HS-5 (cell line): ENCODE data around the gene TLR6.

Experiments
- DNase-seq: peaks from one replicate; pipeline ENCODE4 v3.0.0-alpha.2; 2012; ENCODE audit warnings: low read depth

TLR6 gene

GRCh38 chr4:38856524-38857337 is at the start of gene TLR6:
Gene TLR6, minus strand, starts transcription at chr4:38856817. Its CDS starts 27,344 bp downstream, at chr4:38829473.
- no peak for DNase-seq

GRCh38 chr4:38905652-38906385 is 49.2 kb upstream of the TLR6 start:
- DNase-seq, result no peak

- no peak for DNase-seq
Measured at GRCh38 chr4:38904682-38905081, 48.1 kb upstream of the TLR6 start.

- no peak for DNase-seq
Measured at GRCh38 chr4:38904090-38904666, 47.6 kb upstream of the TLR6 start.

GRCh38 chr4:38902695-38903094 is 46.1 kb upstream of the TLR6 start:
- no peak for DNase-seq

GRCh38 chr4:38902221-38902620 is 45.6 kb upstream of the TLR6 start:
- DNase-seq, result no peak

GRCh38 chr4:38898245-38898644 is 41.6 kb upstream of the TLR6 start:
- no peak for DNase-seq

GRCh38 chr4:38896940-38897339 is 40.3 kb upstream of the TLR6 start:
- DNase-seq, result no peak

- no peak for DNase-seq
Measured at GRCh38 chr4:38894322-38894982, 37.8 kb upstream of the TLR6 start.

GRCh38 chr4:38891051-38891983 is 34.7 kb upstream of the TLR6 start:
- no peak for DNase-seq

- no peak for DNase-seq
Measured at GRCh38 chr4:38889143-38889542, 32.5 kb upstream of the TLR6 start.

- no peak for DNase-seq
Measured at GRCh38 chr4:38884254-38884653, 27.6 kb upstream of the TLR6 start.

GRCh38 chr4:38876636-38877035 is 20.0 kb upstream of the TLR6 start:
- no peak for DNase-seq

- DNase-seq, result no peak
Measured at GRCh38 chr4:38873290-38873944, 16.8 kb upstream of the TLR6 start.

- no peak for DNase-seq
Measured at GRCh38 chr4:38872620-38873019, 16.0 kb upstream of the TLR6 start.

GRCh38 chr4:38871593-38871992 is 15.0 kb upstream of the TLR6 start:
- DNase-seq, result no peak

- no peak for DNase-seq
Measured at GRCh38 chr4:38870098-38870808, 13.6 kb upstream of the TLR6 start.

- no peak for DNase-seq
Measured at GRCh38 chr4:38869511-38869910, 12.9 kb upstream of the TLR6 start.

GRCh38 chr4:38868059-38868960 is 11.7 kb upstream of the TLR6 start:
- no peak for DNase-seq
